Suprapubic skin (tissue), 4 donors: ENCODE results near the gene HNRNPLL. TPM values are rescaled to one million over a fixed set of nuclear protein-coding genes. Genes with fewer than 3 reads are reported as not detected.

ENCODE experiments used
- DNase-seq, 2 donors: peaks; one replicate each; pipeline ENCODE4 v3.0.0-alpha.2; 2019; ENCODE audit warnings: low spot score in 2 of 2
- H3K27ac ChIP-seq: fragments of 200-600 bp; sonication (generic); one replicate; pipeline ENCODE4 v1.5.1; 2019
- H3K27me3 ChIP-seq: fragments of 200-600 bp; sonication (generic); one replicate; pipeline ENCODE4 v1.5.1; 2019
- H3K36me3 ChIP-seq: fragments of 200-600 bp; sonication (generic); one replicate; pipeline ENCODE4 v1.5.1; 2019
- H3K4me1 ChIP-seq: fragments of 200-600 bp; sonication (generic); one replicate; pipeline ENCODE4 v1.5.1; 2019
- H3K4me3 ChIP-seq: fragments of 200-600 bp; sonication (generic); one replicate; pipeline ENCODE4 v1.5.1; 2019; ENCODE audit warnings: mild to moderate bottlenecking
- H3K9me3 ChIP-seq: fragments of 200-600 bp; sonication (generic); one replicate; pipeline ENCODE4 v1.5.1; 2019
- CTCF ChIP-seq, 2 donors: fragments of 200-600 bp in 1 of 2; fragments of 450-650 bp in 1 of 2; sonication (generic) in 1 of 2; IDR thresholded peaks; one replicate each; pipeline ENCODE4 v1.5.1; 2016 to 2019; ENCODE audit warnings: antibody characterized with exemption in 2 of 2, mild to moderate bottlenecking in 1 of 2, moderate library complexity in 1 of 2
- EP300 ChIP-seq: sonication (generic); formaldehyde crosslinking; IDR thresholded peaks from one replicate; pipeline ENCODE4 v1.6.1; 2017; ENCODE audit warnings: antibody characterized with exemption
- POLR2A ChIP-seq, 2 donors: fragments of 450-650 bp; IDR thresholded peaks; one replicate each; pipeline ENCODE4 v1.6.1; 2017; ENCODE audit warnings: antibody characterized with exemption in 2 of 2, mild to moderate bottlenecking in 2 of 2, moderate library complexity in 2 of 2
- POLR2AphosphoS5 ChIP-seq, 3 donors: sonication (generic); formaldehyde crosslinking; IDR thresholded peaks; one replicate each; pipeline ENCODE4 v1.6.1; 2017; ENCODE audit warnings: antibody characterized with exemption in 3 of 3
- WGBS: methylation state at CpG from one replicate; pipeline ENCODE4 v1.1.5; 2018; 5-methylcytosine and 5-hydroxymethylcytosine counted together
- total RNA-seq, 4 donors: library from RNA; depleted of rRNA; stranded (reverse); fragments of >200 nt; gene quantifications; one replicate each; pipeline ENCODE4 v1.1.0, GENCODE V29; 2016

HNRNPLL gene
- total RNA-seq, 4 donors from 2014 or later: 13.1 to 54.6 (median 23.4) TPM

GRCh38 chr2:38590053-38590452, 12.7 kb downstream of the HNRNPLL start:
- no peaks in the 10 kb centered on the region for H3K36me3 ChIP-seq
- H3K27ac ChIP-seq: no peak overlapping the region
- TF ChIP-seq POLR2AphosphoS5 (IDR thresholded peaks at IDR 0.05): no peak
- TF ChIP-seq EP300: no peak
- no peak for TF ChIP-seq CTCF (IDR thresholded peaks at IDR 0.05)
- TF ChIP-seq POLR2A (IDR thresholded peaks at IDR 0.05): no peak
- 96% methylated on average over 3 of the region's 3 CpGs for WGBS
- no peaks in the 10 kb centered on the region for H3K9me3 ChIP-seq
- H3K4me1 ChIP-seq: peaks cover 11% of the 10 kb centered on the region
- no peaks in the 10 kb centered on the region for H3K27me3 ChIP-seq
- H3K4me3 ChIP-seq: no peak overlapping the region
- no peak for DNase-seq

GRCh38 chr2:38586931-38587330, 15.8 kb downstream of the HNRNPLL start:
- Histone ChIP-seq H3K4me3 (no peak overlapping the region), H3K27me3 (no peaks in the 10 kb centered on the region), H3K36me3 (peaks cover 7% of the 10 kb centered on the region), H3K4me1 (peaks cover 3% of the 10 kb centered on the region), H3K9me3 (no peaks in the 10 kb centered on the region), H3K27ac (no peak overlapping the region)
- TF ChIP-seq POLR2A (IDR thresholded peaks at IDR 0.05) (no peak), POLR2AphosphoS5 (IDR thresholded peaks at IDR 0.05) (no peak), CTCF (IDR thresholded peaks at IDR 0.05) (no peak), EP300 (no peak)
- DNase-seq: no peak
- 86% methylated on average over 3 of the region's 3 CpGs for WGBS

DNA sequence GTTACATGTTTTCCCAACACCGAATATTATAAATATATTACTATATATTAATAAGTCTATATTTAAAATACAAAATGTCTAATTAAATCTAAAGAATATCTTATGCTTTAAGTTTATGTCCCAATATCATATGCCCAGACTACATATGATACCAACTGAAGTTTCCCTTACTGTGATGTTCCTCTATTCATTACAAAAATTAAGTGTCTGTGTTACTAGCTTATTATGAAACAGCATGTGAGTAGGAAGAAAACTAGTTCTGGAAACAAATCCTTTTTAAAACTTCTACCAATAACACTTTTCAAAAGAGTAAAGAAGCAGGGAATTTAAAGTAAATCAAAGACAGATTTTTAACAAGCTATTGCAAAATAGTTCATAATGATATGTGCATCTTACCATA, 17.8 kb downstream of the HNRNPLL start:
- Histone ChIP-seq H3K4me1 (no peaks in the 10 kb centered on the region), H3K27me3 (no peaks in the 10 kb centered on the region), H3K4me3 (no peak overlapping the region), H3K27ac (no peak overlapping the region), H3K36me3 (peaks cover 7% of the 10 kb centered on the region), H3K9me3 (no peaks in the 10 kb centered on the region)
- 90% methylated on average over 1 of the region's 1 CpG for WGBS
- TF ChIP-seq EP300 (no peak), POLR2AphosphoS5 (IDR thresholded peaks at IDR 0.05) (no peak), POLR2A (IDR thresholded peaks at IDR 0.05) (no peak), CTCF (IDR thresholded peaks at IDR 0.05) (no peak)
- no peak for DNase-seq

DNA sequence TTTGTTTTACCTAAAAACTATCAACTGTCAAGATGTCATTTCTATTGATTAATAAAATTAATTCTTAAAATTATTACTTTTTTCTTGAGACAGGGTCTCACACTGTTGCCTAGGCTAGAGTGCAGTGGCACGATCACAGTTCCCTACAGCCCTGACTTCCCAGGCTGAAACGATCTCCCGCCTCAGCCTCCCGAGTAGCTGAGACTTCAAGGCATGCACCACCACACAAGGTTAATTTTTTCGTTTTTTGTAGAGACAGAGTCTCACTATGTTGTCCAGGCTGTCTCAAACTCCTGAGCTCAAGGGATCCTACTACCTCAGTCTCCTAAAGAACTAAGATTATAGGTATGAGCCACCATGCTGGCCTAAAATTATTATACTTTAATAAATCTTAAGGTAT, 18.7 kb downstream of the HNRNPLL start:
- no peak overlapping the region for H3K4me3 ChIP-seq
- DNase-seq: no peak
- no peaks in the 10 kb centered on the region for H3K27me3 ChIP-seq
- no peak for TF ChIP-seq CTCF (IDR thresholded peaks at IDR 0.05)
- no peak for TF ChIP-seq EP300
- no peak for TF ChIP-seq POLR2AphosphoS5 (IDR thresholded peaks at IDR 0.05)
- TF ChIP-seq POLR2A (IDR thresholded peaks at IDR 0.05): no peak
- 90% methylated on average over 5 of the region's 5 CpGs for WGBS
- H3K4me1 ChIP-seq: no peaks in the 10 kb centered on the region
- peaks cover 7% of the 10 kb centered on the region for H3K36me3 ChIP-seq
- H3K27ac ChIP-seq: no peak overlapping the region
- no peaks in the 10 kb centered on the region for H3K9me3 ChIP-seq

GRCh38 chr2:38583524-38583923, 19.2 kb downstream of the HNRNPLL start:
- no peak for DNase-seq
- Histone ChIP-seq H3K27ac (no peak overlapping the region), H3K36me3 (peaks cover 7% of the 10 kb centered on the region), H3K9me3 (no peaks in the 10 kb centered on the region), H3K4me1 (no peaks in the 10 kb centered on the region), H3K27me3 (no peaks in the 10 kb centered on the region), H3K4me3 (no peak overlapping the region)
- TF ChIP-seq EP300 (no peak), POLR2A (IDR thresholded peaks at IDR 0.05) (no peak), CTCF (IDR thresholded peaks at IDR 0.05) (no peak), POLR2AphosphoS5 (IDR thresholded peaks at IDR 0.05) (no peak)
- 90% methylated on average over 3 of the region's 3 CpGs for WGBS
